Caco-2 (cell line): ENCODE measurements around the gene RYR1. TPM values are rescaled to one million over a fixed set of nuclear protein-coding genes. Genes with fewer than 3 reads are reported as not detected.
"Not testable (repeated sequence)": the region's sequence is repeated elsewhere in the genome, so short reads cannot be mapped to it uniquely, and the experiment has no call there.

Source experiments
- BruUV-seq: library from RNA; stranded (reverse); fragments of 400-500 nt; replicated peaks from 2 replicates; lab custom pipeline; 2021; lab: Mats Ljungman, UMichigan
- CTCF ChIA-PET: fragments of 300-600 bp; sonication (Branson Sonifier 250); formaldehyde crosslinking; loops from one replicate; lab custom pipeline; 2022; ENCODE audit warnings: antibody characterized with exemption; lab: Charles Lee
- POLR2A ChIA-PET: fragments of 300-600 bp; sonication (Branson Sonifier 250); formaldehyde crosslinking; loops from one replicate; lab custom pipeline; 2022; ENCODE audit warnings: antibody characterized with exemption; lab: Charles Lee
- DNase-seq, 2 experiments: peaks; one replicate each; pipeline versions ENCODE4 v3.0.0 to v3.0.0-alpha.2; 2020 to 2022
- H3K27me3 ChIP-seq: replicated peaks from 2 replicates; pipeline ENCODE4 v1.6.0; 2011; ENCODE audit warnings: low read length; ENCODE audit not compliant: control insufficient read depth, insufficient read depth
- H3K36me3 ChIP-seq: 2 replicates; pipeline ENCODE4 v1.5.1; 2011; ENCODE audit warnings: low read length; ENCODE audit not compliant: control insufficient read depth, insufficient read depth
- H3K4me1 ChIP-seq: fragments of 250-450 bp; sonication (Bioruptor Pico); 2 replicates; pipeline ENCODE4 v1.5.1; 2020; ENCODE audit warnings: mild to moderate bottlenecking
- H3K4me3 ChIP-seq: 2 replicates; pipeline ENCODE4 v1.5.1; 2011; ENCODE audit warnings: low read depth, mild to moderate bottlenecking, control low read depth, low read length
- H3K9me3 ChIP-seq: fragments of 250-450 bp; sonication (Bioruptor Pico); 2 replicates; pipeline ENCODE4 v1.5.1; 2020; ENCODE audit warnings: mild to moderate bottlenecking, moderate library complexity
- H3K27ac Mint-ChIP-seq: one replicate; pipeline ENCODE4 v1.8.0; 2022; ENCODE audit warnings: mixed read lengths; ENCODE audit not compliant: unreplicated experiment
- H3K27me3 Mint-ChIP-seq: one replicate; pipeline ENCODE4 v1.8.0; 2022; ENCODE audit warnings: mixed read lengths; ENCODE audit not compliant: insufficient read depth, unreplicated experiment
- H3K36me3 Mint-ChIP-seq: one replicate; pipeline ENCODE4 v1.8.0; 2022; ENCODE audit warnings: mild to moderate bottlenecking, mixed read lengths; ENCODE audit not compliant: insufficient read depth, unreplicated experiment
- H3K4me1 Mint-ChIP-seq: one replicate; pipeline ENCODE4 v1.8.0; 2022; ENCODE audit warnings: low read depth, mixed read lengths; ENCODE audit not compliant: unreplicated experiment
- H3K4me3 Mint-ChIP-seq: one replicate; pipeline ENCODE4 v1.8.0; 2022; ENCODE audit warnings: mild to moderate bottlenecking, moderate library complexity, mixed read lengths; ENCODE audit not compliant: unreplicated experiment
- H3K9me3 Mint-ChIP-seq: one replicate; pipeline ENCODE4 v1.8.0; 2022; ENCODE audit warnings: mixed read lengths; ENCODE audit not compliant: unreplicated experiment
- intact Hi-C: fragments of 100-400 bp; cut with micrococcal nuclease; formaldehyde crosslinking; loops from one replicate; pipeline ENCODE4 v1.10.0; 2022; ENCODE audit not compliant: unreplicated experiment
- total RNA-seq: library from RNA; stranded (reverse); gene quantifications from 2 replicates; pipeline ENCODE4 v1.2.3, GENCODE V29; 2022
- TF ChIP-seq, protein P1 (sequence below), 2 experiments: fragments of 200-600 bp in 1 of 2; IDR thresholded peaks; 1 replicate in 1 of 2; 2 replicates in 1 of 2; pipeline versions ENCODE4 v1.5.1 to v1.8.0; 2011 to 2022; ENCODE audit warnings: antibody characterized with exemption in 1 of 2, control low read depth in 1 of 2, inconsistent platforms in 1 of 2, low read depth in 1 of 2, low read length in 1 of 2, mild to moderate bottlenecking in 1 of 2, moderate library complexity in 1 of 2; ENCODE audit not compliant: insufficient read depth in 1 of 2, severe bottlenecking in 1 of 2, unreplicated experiment in 1 of 2

Gene RYR1
- total RNA-seq, 1 experiment from 2014 or later: 5.6 TPM

DNA sequence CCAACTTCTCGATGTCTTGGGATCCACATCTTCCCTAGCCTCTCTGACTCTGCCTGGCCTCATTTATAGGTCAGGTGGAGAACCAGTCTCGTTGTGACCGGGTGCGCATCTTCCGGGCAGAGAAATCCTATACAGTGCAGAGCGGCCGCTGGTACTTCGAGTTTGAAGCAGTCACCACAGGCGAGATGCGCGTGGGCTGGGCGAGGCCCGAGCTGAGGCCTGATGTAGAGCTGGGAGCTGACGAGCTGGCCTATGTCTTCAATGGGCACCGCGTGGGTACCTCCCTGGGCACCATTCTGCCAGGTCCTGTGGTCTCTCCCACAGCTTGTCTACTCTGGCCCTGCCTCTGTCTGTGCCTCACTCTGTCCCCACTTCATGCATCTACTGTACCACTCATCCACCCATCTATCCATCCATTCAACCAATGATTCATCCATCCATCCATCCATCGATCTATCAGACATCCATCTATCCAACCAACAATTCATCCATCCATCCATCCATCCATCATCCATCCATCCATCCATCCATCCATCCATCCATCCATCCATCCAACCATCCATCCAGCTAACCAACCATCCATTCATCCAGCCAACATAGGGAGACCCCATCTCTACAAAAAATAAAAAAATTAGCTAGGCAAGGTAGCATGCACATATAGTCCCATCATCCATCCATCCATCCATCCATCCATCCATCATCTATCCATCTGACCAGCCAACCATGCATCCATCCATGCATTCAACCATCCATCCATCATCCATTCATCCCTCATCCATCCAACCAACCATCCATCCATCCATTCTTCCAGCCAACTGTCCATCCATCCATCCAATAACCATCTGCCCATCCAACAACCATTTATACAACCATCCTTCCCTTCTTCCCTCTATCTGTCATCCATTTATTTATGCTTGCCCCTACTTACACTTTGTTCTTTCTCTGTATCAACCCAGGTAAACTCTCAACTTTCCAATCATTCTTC, 34.3 kb downstream of the RYR1 start:
- TF ChIP-seq, protein P1, sequence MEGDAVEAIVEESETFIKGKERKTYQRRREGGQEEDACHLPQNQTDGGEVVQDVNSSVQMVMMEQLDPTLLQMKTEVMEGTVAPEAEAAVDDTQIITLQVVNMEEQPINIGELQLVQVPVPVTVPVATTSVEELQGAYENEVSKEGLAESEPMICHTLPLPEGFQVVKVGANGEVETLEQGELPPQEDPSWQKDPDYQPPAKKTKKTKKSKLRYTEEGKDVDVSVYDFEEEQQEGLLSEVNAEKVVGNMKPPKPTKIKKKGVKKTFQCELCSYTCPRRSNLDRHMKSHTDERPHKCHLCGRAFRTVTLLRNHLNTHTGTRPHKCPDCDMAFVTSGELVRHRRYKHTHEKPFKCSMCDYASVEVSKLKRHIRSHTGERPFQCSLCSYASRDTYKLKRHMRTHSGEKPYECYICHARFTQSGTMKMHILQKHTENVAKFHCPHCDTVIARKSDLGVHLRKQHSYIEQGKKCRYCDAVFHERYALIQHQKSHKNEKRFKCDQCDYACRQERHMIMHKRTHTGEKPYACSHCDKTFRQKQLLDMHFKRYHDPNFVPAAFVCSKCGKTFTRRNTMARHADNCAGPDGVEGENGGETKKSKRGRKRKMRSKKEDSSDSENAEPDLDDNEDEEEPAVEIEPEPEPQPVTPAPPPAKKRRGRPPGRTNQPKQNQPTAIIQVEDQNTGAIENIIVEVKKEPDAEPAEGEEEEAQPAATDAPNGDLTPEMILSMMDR (IDR thresholded peaks at IDR 0.05; ENCODE audit: insufficient read depth in 1 of 2, low read depth in 1 of 2, low read length in 1 of 2, severe bottlenecking in 1 of 2, unreplicated experiment in 1 of 2): no peak
- Mint-ChIP-seq H3K27me3 (peaks cover 16% of the 10 kb centered on the region), H3K9me3 (no peaks in the 10 kb centered on the region), H3K4me3 (no peak overlapping the region), H3K27ac (no peak overlapping the region), H3K36me3 (no peaks in the 10 kb centered on the region), H3K4me1 (no peaks in the 10 kb centered on the region)
- intact Hi-C loops: no loop called here
- POLR2A ChIA-PET: no interaction called here
- BruUV-seq: no TSS peak
- Histone ChIP-seq H3K27me3 (no peaks in the 10 kb centered on the region), H3K36me3 (no peaks in the 10 kb centered on the region), H3K9me3 (no peaks in the 10 kb centered on the region), H3K4me3 (no peak overlapping the region), H3K4me1 (no peaks in the 10 kb centered on the region)
- no peak for DNase-seq
- CTCF ChIA-PET: no interaction called here

DNA sequence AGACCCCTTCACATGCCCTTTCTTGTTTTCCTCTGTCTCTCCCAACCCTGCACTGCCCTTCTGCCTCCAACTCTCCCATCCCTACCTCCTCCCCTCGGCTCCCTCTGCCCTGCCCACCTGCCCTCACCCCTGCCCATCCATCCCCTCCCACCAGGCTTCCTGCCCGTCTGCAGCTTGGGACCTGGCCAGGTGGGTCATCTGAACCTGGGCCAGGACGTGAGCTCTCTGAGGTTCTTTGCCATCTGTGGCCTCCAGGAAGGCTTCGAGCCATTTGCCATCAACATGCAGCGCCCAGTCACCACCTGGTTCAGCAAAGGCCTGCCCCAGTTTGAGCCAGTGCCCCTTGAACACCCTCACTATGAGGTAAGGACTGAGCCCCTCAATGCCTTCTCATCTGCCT, 35.7 kb downstream of the RYR1 start:
- Histone ChIP-seq H3K27me3 (no peaks in the 10 kb centered on the region), H3K4me1 (no peaks in the 10 kb centered on the region), H3K36me3 (no peaks in the 10 kb centered on the region), H3K4me3 (no peak overlapping the region), H3K9me3 (no peaks in the 10 kb centered on the region)
- Mint-ChIP-seq H3K36me3 (no peaks in the 10 kb centered on the region), H3K9me3 (no peaks in the 10 kb centered on the region), H3K27me3 (peaks cover 14% of the 10 kb centered on the region), H3K4me3 (no peak overlapping the region), H3K4me1 (no peaks in the 10 kb centered on the region), H3K27ac (no peak overlapping the region)
- intact Hi-C loops: no loop called here
- BruUV-seq: no TSS peak
- ChIA-PET POLR2A (no interaction called here), CTCF (no interaction called here)
- TF ChIP-seq, protein P1 (IDR thresholded peaks at IDR 0.05; ENCODE audit: insufficient read depth in 1 of 2, low read depth in 1 of 2, low read length in 1 of 2, severe bottlenecking in 1 of 2, unreplicated experiment in 1 of 2): no peak
- DNase-seq: no peak

DNA sequence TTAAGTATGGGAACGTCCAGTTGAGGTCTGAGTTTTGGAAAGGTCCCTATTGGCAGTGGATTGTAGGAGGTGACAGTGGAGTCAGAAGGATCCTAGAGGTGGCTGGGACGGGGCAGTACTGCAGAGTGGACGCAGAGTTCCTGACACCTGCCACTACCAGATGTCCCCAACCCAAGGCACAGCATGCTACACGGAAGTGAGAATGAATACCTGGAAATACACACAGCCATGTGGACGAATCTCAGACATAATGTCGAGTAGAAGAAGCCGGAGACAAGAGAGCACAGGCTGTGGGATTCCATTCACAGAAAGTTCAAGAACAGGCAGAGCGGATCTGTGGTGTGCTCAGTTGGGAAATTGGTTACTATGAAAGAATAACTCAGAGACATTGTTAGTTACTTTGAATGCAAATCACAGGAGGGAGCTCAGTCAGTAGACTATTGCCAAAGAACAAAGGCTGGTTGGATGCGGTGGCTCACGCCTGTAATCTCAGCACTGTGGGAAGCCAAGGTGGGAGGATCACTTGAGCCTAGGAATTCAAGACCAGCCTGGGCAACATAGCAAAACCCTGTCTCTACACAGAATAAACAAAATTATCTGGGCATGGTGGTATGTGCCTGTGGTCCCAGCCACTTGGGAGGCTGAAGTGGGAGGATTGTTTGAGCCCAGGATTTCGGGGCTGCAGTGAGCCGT, 37.4 kb downstream of the RYR1 start:
- no peak overlapping the region for H3K27ac Mint-ChIP-seq
- H3K4me3 Mint-ChIP-seq: no peak overlapping the region
- Histone ChIP-seq H3K4me1 (no peaks in the 10 kb centered on the region), H3K9me3 (no peaks in the 10 kb centered on the region), H3K4me3 (no peak overlapping the region), H3K36me3 (no peaks in the 10 kb centered on the region), H3K27me3 (no peaks in the 10 kb centered on the region)
- H3K9me3 Mint-ChIP-seq: no peaks in the 10 kb centered on the region
- intact Hi-C loops: no loop called here
- POLR2A ChIA-PET: interaction anchor here (0.6 kb wide), 1 partner anchor 691 kb away, joined by 3 read pairs; no protein-coding TSS in a partner anchor
- H3K36me3 Mint-ChIP-seq: no peaks in the 10 kb centered on the region
- CTCF ChIA-PET: no interaction called here
- H3K27me3 Mint-ChIP-seq: peaks cover 7% of the 10 kb centered on the region
- TF ChIP-seq, protein P1 (IDR thresholded peaks at IDR 0.05; ENCODE audit: insufficient read depth in 1 of 2, low read depth in 1 of 2, low read length in 1 of 2, severe bottlenecking in 1 of 2, unreplicated experiment in 1 of 2): no peak
- H3K4me1 Mint-ChIP-seq: no peaks in the 10 kb centered on the region
- no peak for DNase-seq
- no TSS peak for BruUV-seq

DNA sequence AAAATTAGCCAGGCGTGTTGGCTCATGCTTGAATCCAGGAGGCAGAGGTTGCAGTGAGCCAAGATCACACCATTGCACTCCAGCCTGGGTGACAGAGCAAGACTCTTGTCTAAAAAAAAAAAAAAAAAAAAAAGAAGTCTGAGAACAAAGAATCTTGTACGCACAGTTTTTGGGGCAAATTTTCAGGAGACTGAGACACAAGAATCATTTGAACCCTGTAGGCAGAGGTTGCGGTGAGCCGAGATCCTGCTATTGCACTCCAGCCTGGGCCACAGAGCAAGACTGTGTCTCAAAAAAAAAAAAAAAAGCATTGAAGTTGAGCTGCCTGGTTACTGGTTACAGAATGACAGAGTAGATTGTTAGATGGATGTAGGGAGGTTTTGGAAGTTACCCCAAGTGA, 39.2 kb downstream of the RYR1 start:
- DNase-seq, H3K4me1 Mint-ChIP-seq, H3K4me3 Mint-ChIP-seq, H3K9me3 ChIP-seq, H3K27ac Mint-ChIP-seq, intact Hi-C loops, H3K36me3 ChIP-seq, BruUV-seq, H3K36me3 Mint-ChIP-seq, POLR2A ChIA-PET, H3K4me1 ChIP-seq, H3K4me3 ChIP-seq, H3K9me3 Mint-ChIP-seq, H3K27me3 Mint-ChIP-seq, H3K27me3 ChIP-seq: not testable (repeated sequence)
- CTCF ChIA-PET: interaction anchor here (0.7 kb wide), 1 partner anchor 70 kb away, joined by 3 read pairs; the partner anchor contains the start of gene FAM98C
